ENCODE data around the gene TSGA10IP.

Gene TSGA10IP

DNA sequence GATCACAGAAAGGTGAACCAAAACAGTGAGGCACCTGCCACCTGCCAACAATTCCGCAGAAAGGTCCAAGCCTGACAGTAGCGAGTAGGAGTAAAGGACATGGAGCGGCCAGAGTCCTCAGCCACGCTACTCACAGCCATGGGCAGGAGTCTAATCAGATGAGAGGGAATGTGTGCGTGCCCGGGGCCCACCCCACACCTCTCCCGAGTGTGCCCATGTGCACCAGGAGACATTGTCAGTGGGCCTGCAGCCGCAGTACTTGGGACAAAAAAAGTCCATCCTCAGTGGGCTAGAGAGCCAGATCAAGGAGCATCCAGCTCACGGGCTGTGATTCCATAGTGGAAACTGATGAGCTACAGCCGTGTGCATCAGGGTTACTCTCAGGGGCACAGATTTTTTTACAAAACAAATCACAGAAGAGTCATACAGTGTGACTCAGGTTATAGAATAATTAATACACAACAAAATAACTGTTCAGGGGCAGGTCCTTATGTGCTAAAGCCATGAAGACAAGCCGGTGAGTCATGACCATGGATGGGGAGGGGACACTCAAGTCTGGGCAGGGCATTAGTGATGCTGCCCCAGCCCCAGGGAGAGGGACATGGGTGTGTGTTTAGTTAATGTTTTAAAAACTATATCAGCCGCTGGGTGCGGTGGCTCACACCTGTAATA, 28.3 kb downstream of the TSGA10IP start:
- in situ Hi-C loops (cut with MboI; ENCODE audit: low sequenced_read_pairs) = no loop called here

DNA sequence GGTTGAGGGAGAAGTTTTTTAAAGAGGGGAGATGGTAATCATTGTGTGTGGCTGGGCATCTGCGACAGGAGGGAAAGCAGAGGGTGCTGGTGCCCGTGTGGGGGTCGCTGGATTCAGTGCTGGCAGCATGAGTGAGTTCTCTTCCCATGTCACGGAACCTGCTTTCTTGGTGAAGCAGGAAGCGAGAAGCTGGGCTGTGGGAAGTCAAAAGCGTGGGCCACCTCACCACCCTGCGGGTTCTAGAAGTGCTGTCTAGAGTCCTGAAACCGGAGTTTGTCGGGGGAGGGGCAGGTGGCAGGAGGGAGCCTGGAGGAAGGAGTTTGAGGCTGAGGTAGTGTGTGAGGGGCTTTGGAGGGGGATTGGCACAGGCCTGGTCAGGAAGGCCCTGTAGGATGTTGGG, 30.5 kb downstream of the TSGA10IP start:
- in situ Hi-C loops (cut with MboI; ENCODE audit: low sequenced_read_pairs) = loop anchor here (25.0 kb wide), 2 partner anchors 88 to 263 kb away; partner anchors contain the start of genes CCDC85B, CTSW, FIBP and KAT5

DNA sequence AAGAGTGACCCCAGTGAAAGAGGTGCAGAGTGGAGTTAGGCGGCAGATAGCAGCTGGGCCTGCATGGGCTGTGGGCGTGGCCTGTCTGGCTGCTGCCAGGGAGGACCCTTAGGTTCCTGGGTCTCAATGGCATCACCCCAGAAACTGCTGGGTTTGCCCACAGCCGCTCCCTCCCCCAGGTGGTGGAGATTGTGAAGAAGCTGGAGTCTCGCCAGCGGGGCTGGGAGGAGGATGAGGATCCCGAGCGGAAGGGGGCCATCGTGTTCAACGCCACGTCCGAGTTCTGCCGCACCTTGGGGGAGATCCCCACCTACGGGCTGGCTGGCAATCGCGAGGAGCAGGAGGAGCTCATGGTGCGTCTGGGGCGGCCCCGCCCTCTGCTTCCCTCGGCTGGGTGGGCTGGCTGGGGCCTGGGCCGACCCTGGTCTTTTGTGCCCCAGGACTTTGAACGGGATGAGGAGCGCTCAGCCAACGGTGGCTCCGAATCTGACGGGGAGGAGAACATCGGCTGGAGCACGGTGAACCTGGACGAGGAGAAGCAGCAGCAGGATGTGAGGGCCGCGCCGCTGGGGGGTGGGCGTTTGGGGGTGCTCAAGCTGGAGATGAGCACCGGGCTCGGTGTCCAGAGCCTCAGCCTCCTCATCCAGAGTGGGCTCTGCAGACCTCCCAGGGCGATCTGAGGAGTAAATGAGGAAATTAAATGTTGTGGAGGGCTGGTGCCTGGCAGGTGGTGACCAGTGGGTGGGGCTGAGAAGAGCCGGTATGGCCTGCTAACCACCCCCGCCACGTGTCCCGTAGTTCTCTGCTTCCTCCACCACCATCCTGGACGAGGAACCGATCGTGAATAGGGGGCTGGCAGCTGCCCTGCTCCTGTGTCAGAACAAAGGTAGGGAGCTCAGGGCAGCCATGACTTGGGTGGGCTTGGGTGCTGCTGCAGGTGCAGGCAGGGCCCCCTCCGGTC, 31.2 kb downstream of the TSGA10IP start:
- in situ Hi-C loops (cut with MboI; ENCODE audit: low sequenced_read_pairs) = loop anchor here (25.0 kb wide), 2 partner anchors 89 to 264 kb away; partner anchors contain the start of genes CCDC85B, CTSW, FIBP and KAT5

DNA sequence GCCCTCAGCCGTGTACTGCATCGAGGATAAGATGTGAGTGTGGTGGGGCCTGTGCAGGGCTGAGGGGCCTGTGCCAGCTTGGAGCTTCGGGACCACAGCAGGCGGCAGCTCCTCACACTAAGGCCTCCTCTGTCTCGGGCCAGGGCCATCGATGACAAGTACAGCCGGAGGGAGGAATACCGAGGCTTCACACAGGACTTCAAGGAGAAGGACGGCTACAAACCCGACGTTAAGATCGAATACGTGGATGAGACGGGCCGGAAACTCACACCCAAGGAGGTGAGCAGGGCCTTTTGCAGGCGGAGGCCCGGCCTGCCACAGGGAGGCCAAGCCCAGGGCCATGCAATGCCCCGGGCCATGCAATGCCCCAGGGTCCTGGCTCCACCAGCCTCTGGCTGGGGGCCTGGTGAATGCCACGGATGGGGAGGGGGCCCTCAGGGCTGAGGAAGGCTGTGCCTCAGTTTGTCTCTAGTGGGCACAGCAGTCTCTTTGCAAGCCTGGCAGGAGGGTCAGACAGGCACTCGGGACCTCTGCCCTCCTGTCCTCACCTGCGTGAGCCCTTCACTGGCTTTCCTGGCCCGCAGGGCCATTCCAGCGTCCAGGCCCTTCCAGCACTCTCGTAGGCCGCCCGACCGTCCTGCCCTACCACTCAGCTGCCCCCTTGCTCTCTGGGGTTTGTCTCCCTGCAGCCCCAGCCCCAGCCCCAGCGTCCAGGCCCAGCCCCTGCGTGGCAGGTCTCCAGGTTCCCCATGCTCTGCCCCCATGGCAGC, 32.5 kb downstream of the TSGA10IP start:
- in situ Hi-C loops (cut with MboI; ENCODE audit: low sequenced_read_pairs) = loop anchor here (25.0 kb wide), 2 partner anchors 91 to 266 kb away; partner anchors contain the start of genes CCDC85B, CTSW, FIBP and KAT5

DNA sequence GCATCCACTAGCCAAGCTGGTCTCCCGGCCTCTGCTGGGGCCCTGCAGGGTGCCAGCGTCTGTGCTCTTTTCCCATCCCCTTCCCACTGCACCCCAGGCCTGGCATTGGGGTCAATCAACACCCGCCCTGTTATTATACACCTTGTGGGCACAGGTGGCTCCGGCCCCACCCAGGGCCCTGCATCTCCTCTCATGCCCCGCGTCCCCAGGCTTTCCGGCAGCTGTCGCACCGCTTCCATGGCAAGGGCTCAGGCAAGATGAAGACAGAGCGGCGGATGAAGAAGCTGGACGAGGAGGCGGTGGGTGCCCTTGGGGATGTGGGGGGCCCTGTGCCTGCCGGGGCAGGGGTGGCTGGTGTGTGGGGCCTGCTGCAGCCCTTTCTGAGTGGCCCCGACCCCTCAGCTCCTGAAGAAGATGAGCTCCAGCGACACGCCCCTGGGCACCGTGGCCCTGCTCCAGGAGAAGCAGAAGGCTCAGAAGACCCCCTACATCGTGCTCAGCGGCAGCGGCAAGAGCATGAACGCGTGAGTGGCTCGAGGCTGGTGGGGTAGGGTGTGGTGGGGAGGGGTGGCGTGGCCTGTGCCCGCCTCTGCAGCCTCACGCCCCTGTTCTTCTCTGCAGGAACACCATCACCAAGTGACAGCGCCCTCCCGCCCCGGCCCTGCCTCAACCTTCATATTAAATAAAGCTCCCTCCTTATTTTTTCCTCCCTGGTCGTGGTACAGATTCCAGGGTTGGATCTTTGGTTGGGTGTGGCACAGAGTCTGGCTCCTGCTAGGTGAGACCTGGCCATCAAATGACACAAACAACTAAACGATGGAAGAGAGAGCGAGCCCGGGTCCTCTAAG, 33.3 kb downstream of the TSGA10IP start:
- in situ Hi-C loops (cut with MboI; ENCODE audit: low sequenced_read_pairs) = loop anchor here (25.0 kb wide), 2 partner anchors 91 to 266 kb away; partner anchors contain the start of genes CCDC85B, CTSW, FIBP and KAT5

DNA sequence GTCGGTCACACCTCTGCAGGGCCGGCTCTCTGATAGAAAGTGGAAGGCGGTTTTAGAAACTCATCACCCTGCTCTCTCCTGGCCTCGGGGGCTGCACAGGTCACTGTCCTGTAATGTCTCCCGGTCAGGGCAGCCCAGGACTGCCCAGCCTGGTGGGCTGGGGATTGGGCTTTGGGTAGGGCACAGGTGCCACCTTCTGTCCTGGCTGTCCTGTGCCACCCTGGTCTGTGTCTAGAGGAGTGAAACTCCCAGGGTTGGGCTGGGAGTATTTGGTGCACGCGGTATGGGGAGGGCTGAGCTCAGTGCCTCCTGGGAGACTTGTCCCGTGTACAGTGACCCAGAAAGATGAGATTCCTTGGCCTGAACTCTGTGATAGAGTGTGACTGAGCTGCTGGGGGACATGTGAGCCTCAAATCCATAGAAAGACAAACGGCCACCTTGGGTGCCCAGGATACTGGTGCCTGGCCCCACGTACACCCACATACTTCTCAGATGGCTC, 34.0 kb downstream of the TSGA10IP start:
- in situ Hi-C loops (cut with MboI; ENCODE audit: low sequenced_read_pairs) = loop anchor here (25.0 kb wide), 2 partner anchors 92 to 267 kb away; partner anchors contain the start of genes CCDC85B, CTSW, FIBP and KAT5

DNA sequence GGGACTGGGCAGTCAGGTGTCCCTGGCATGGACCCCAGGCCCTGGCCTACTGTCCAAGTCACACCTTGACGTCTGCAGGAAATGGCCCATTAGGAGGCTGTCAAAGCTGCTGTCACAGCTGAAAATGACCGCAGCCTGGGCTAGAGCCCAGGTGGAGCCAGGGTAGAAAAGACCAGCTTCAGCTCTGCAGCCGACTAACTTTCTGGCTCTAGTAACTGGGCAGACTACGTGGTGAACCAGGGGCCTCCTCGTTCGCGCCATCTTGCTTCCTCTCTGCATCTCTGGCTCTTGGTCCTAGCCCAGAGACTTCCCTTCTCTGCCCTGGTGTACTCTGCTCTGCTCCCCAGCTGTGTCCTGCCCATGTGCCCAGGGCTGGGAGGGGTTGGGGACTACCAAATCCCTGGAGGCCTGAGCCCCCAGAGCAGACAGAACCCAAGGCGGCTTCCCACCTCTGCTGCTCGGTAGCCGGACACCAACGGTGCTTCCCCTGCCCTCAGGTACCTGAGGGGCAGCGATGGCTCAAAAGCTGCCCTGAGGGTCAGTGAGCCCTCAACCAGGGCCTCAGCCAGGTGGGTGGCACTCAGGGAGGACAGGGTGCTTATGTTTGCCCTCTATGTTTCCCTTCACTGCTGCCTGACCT, 35.9 kb downstream of the TSGA10IP start:
- in situ Hi-C loops (cut with MboI; ENCODE audit: low sequenced_read_pairs) = loop anchor here (25.0 kb wide), 2 partner anchors 94 to 269 kb away; partner anchors contain the start of genes CCDC85B, CTSW, FIBP and KAT5

DNA sequence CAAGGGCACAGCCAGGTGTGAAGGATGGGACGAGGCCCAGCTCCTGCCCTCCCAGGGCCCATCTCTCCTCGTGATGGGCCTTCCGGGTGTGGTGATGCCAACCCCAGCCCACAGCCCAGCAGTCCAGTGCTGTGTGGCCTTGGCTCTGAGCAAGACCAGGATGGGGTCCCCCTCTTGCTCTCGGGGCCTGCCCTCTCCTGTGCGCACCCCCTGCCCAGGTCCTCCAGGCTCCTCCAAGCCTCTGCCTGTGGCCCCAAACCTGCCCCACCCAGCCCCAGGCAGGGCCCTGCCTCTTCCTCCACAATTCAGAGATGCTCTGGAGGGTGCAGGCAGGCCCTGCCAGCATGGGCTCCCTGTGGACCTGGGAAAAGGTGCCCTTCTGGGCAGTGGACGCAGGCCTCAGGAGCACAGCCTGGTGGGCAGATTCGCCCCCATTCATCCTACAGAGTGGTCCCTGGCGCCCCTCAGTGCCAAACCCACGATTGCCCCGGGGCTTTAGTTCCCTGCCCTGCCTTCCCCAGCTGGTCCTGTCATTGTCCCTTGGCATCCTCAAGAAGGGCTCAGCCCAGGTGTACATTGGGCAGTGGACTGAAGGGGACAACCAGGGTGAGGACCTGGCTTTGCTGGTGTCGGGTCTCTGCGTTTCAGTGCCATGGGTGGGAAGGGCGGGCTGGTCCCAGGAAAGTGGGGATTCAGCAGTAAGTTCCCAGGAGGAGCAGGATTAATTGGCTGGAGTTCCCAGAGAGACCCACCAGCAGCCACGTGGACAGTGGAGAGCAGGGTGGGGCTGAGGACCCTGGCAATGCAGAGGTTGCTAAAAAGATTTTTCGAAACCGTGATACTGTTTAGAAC, 36.9 kb downstream of the TSGA10IP start:
- in situ Hi-C loops (cut with MboI; ENCODE audit: low sequenced_read_pairs) = loop anchor here (25.0 kb wide), 2 partner anchors 95 to 270 kb away; partner anchors contain the start of genes CCDC85B, CTSW, FIBP and KAT5

DNA sequence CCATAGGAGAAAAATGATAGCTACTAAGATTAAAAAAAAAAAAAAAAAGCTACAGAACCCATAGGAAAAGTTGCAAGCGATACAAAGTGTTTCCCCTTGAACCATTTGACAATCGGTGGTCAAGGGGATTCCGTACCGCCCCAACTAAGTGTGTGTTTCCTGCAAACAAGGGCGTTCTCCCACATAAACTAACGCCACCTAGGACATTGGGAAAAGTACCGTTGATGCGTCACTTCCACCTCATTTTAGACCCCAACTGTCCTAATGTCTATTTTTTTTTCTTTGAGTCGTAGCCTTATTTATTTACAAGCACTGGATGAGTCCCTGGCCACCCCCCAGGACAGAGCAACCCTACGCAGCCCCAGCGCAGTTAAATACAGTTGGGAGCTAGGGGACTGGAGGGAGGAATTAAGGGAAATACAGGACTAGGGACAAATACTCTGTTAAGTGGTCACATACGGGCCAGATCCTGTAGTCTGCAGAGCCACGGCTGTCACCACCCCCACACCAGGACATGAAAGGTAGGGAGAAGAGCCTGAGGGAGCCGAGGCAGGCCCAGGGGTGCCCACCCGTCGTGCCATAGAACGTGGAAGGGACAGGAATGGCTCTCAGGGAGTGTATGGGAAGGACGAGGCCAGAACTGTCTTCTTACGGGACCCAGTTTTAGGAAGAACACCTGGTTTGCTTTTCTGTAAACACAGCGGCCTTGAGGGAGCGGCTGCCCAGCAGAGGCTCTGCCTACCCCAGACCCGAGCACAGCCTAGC, 37.7 kb downstream of the TSGA10IP start:
- in situ Hi-C loops (cut with MboI; ENCODE audit: low sequenced_read_pairs) = loop anchor here (25.0 kb wide), 2 partner anchors 96 to 271 kb away; partner anchors contain the start of genes CCDC85B, CTSW, FIBP and KAT5

DNA sequence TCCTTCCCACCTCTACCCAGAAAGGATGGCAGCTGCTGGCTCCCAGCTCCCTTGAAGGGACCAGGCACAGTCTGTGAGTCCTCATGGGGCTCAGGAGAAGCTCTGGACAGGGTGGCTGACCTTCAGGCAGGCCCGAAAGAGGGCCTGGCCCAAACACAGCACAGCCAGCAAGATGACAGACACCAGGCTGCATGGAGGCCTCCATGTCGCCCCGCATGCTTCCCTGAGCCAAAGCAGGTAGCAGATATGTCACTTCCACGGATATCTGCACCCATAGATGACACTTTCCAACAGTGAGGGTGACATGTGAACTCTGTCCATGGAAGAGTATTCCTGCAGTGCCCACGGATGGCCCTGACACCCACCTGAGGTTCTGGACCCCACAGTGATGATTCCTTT, 38.3 kb downstream of the TSGA10IP start:
- in situ Hi-C loops (cut with MboI; ENCODE audit: low sequenced_read_pairs) = loop anchor here (25.0 kb wide), 2 partner anchors 96 to 271 kb away; partner anchors contain the start of genes CCDC85B, CTSW, FIBP and KAT5

DNA sequence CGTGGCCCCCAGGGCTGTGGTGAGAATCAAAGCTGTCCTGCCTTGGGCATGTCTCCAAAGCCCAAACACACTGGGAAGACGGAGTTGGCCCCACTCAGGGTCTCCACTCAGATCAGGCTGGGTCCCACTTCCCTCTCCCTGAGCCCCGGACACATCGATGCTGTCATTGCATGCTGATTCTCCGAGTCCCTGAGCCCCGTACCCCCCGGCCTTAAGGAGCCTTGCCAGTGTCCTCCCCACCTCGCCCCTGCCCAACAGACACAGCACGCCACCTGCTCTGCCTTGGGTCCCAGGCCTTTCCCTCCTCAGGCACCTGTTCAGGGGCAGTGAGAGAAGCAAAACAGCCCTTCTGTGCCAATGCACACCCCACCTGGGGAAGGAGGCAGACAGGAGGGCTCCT, 42.1 kb downstream of the TSGA10IP start:
- in situ Hi-C loops (cut with MboI; ENCODE audit: low sequenced_read_pairs) = loop anchor here (25.0 kb wide), 2 partner anchors 100 to 275 kb away; partner anchors contain the start of genes CCDC85B, CTSW, FIBP and KAT5

DNA sequence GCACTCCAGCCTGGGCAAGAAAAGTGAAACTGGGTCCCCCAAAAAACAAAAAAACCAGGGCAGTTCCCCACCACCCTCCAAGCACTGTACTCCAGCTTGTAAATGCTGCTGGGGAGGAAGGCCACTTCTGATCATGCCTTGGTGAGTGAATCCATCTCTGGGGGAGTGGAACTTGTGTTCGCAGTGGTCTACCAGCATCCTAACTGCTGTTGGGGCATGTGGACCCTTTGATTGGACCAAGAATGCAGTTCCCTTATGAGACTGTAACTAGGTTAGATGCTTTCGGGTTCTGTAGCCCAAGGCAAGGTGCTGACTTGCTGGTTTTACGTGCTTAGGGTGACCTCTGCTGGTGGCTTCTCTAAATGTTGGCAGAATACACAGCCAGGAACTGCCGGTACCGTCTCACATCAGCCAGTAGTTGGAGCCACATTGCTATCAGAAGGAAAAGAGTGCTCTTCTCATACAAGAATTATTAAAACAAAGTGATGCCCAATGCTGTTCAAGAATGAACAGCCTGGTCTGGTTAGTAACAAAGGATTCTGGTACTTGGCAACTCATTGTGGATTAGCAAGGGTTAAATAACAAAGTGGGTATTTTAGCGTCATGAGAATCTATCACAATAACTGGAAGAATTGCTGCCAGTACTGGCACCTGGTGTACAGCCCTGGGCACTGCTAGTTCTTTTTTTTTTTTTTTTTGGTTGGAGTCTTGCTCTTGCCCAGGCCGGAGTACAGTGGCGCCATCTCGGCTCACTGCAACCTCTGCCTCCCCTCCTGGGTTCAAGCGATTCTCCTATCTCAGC, 43.7 kb downstream of the TSGA10IP start:
- in situ Hi-C loops (cut with MboI; ENCODE audit: low sequenced_read_pairs) = loop anchor here (25.0 kb wide), 2 partner anchors 102 to 277 kb away; partner anchors contain the start of genes CCDC85B, CTSW, FIBP and KAT5

DNA sequence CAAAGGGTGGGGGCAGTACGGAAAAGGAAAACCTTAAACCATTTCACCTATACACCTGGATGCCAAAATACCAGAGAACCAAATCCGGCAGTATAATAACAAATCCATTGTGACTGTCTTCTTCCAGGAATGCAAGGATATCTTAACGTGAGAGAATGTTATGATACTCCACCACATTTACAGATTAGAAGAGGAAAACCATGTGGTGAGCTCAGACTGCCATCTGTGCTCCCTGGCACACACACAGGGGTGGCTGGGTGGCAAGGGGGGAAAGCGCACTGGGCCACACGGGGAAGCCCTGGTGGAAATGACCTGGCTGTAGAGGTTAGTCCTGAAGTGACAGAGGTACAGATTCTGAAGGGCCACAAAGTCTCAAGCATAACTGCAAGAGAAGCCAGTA, 46.8 kb downstream of the TSGA10IP start:
- in situ Hi-C loops (cut with MboI; ENCODE audit: low sequenced_read_pairs) = loop anchor here (25.0 kb wide), 2 partner anchors 105 to 280 kb away; partner anchors contain the start of genes CCDC85B, CTSW, FIBP and KAT5

DNA sequence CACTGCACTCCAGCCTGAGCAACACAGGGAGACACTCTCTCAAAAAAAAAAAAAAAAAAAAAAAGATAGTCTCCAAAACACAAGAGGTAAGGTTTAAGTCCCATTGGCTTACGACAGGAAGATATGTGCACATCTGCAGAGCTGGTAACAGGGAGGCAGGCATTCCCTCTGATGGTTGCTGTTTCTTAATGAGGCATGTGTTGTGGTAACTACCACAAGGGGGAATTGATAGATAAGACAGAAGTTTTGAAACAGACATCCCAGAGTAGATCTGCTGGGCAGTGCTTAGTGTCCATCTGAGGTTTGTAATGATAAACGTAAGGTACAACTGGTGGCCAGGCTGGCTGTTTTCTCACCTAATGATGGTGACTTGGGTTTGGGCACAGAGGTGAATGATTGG, 52.0 kb downstream of the TSGA10IP start:
- in situ Hi-C loops (cut with MboI; ENCODE audit: low sequenced_read_pairs) = loop anchor here (25.0 kb wide), 2 partner anchors 110 to 285 kb away; partner anchors contain the start of genes CCDC85B, CTSW, FIBP and KAT5

DNA sequence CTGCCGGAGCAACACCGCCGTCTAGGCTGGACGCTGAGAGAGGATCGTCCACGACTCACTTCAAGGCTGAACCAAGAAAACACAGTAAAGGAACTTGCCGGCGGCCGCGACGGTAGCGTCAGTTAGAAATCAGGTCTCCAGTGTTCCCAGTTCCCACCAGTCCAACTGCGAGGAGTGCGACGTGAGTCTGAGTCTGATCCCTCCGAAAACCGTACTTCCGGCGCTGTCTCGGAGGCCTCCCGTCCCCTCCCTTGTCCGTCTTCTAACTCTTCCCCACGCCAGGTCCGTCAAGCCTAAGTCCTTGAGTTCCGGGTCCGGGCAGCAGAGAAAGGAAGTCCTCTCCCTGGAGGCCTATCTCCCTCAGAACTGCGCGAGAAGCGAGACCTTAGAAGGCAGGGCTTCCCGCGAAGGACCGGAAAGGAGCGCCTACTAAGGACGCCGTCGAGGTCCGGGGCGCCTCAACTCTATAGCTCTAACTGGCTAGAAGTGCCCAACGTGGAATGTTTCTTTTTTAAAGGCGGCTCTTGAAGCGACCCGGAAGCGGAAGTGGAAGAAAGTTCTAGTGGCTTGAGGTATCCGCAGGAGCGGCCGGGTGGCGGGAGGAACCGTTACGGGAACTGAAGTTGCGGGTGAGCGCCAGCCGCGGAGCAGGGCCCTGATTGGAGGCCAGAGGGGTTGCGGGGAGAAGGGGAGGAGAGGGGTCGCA, 56.8 kb downstream of the TSGA10IP start, which contains the start of the genes BANF1 and EIF1AD:
Gene BANF1, plus strand, starts transcription at position 562 of the 706 bp plus-strand sequence. CDS start 748 bp downstream, outside the sequence.
Gene EIF1AD, minus strand, starts transcription at position 216 of the 706 bp plus-strand sequence. CDS start 1,768 bp downstream, outside the sequence.
- in situ Hi-C loops (cut with MboI; ENCODE audit: low sequenced_read_pairs) = no loop called here
